Measurements from ENCODE around the gene ARHGAP28. TPM values are rescaled to one million over a fixed set of nuclear protein-coding genes. Genes with fewer than 3 reads are reported as not detected.

ARHGAP28 gene
- total RNA-seq, 1 experiment from 2014 or later: 0.41 TPM

DNA sequence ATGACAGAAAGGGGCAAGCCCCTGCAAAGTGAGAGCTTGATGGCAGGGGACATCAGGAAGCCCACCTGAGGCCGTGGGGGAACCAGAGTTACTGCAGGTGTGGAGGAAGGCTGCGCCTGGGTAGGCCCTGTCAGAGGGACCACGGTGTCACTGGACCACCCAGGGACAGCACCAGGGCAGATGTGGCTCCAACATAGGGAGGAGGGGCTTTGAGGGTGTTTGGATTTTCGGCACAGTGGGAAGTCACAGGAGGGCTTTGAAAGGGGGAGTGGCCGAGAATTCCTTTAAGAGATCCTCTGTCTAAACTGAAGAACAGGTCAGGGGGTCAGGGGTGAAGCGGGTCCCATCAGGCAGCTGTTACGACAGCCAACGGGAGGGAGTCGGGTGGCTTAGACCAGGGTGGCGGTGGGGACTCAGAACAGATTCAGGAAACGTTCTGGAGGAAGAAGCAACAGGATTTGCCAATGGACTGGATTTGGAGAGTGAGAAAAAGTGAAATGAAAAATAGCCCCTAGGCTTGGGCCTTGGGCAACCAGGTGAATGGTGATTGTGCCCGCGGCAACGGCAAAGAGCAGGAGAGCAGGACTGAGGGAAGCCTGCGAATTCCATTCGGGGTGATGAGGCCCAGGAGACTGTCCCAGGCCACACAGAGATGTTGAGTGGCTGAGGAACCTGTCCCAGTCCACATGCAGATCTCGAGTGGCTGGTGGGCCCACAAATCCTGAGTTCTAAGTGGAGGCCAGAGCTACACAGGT is 222.0 kb downstream of the ARHGAP28 start:
- no TSS peak for BruUV-seq (replicated peaks)
- POLR2A ChIA-PET: interaction anchor here (0.6 kb wide), 1 partner anchor 184 kb away, joined by 3 read pairs; no protein-coding TSS in a partner anchor

GRCh38 chr18:6954501-6954900 is 225.0 kb downstream of the ARHGAP28 start:
- H3K4me3 ChIP-seq (ENCODE audit: low read depth in 2 of 2, low read length in 2 of 2): no peak overlapping the region
- ATAC-seq: no peak
- BruUV-seq (replicated peaks): no TSS peak
- H3K36me3 ChIP-seq (ENCODE audit: control insufficient read depth, insufficient read depth, low read length): no peaks in the 10 kb centered on the region
- DNase-seq (ENCODE audit: low read depth, low spot score): no peak
- CTCF ChIA-PET: no interaction called here
- no peaks in the 10 kb centered on the region for H3K9me3 ChIP-seq (ENCODE audit: control insufficient read depth, insufficient read depth, low read depth, low read length)
- TF ChIP-seq, protein P1, sequence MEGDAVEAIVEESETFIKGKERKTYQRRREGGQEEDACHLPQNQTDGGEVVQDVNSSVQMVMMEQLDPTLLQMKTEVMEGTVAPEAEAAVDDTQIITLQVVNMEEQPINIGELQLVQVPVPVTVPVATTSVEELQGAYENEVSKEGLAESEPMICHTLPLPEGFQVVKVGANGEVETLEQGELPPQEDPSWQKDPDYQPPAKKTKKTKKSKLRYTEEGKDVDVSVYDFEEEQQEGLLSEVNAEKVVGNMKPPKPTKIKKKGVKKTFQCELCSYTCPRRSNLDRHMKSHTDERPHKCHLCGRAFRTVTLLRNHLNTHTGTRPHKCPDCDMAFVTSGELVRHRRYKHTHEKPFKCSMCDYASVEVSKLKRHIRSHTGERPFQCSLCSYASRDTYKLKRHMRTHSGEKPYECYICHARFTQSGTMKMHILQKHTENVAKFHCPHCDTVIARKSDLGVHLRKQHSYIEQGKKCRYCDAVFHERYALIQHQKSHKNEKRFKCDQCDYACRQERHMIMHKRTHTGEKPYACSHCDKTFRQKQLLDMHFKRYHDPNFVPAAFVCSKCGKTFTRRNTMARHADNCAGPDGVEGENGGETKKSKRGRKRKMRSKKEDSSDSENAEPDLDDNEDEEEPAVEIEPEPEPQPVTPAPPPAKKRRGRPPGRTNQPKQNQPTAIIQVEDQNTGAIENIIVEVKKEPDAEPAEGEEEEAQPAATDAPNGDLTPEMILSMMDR (IDR thresholded peaks at IDR 0.05): no peak
- TF ChIP-seq, protein P2, sequence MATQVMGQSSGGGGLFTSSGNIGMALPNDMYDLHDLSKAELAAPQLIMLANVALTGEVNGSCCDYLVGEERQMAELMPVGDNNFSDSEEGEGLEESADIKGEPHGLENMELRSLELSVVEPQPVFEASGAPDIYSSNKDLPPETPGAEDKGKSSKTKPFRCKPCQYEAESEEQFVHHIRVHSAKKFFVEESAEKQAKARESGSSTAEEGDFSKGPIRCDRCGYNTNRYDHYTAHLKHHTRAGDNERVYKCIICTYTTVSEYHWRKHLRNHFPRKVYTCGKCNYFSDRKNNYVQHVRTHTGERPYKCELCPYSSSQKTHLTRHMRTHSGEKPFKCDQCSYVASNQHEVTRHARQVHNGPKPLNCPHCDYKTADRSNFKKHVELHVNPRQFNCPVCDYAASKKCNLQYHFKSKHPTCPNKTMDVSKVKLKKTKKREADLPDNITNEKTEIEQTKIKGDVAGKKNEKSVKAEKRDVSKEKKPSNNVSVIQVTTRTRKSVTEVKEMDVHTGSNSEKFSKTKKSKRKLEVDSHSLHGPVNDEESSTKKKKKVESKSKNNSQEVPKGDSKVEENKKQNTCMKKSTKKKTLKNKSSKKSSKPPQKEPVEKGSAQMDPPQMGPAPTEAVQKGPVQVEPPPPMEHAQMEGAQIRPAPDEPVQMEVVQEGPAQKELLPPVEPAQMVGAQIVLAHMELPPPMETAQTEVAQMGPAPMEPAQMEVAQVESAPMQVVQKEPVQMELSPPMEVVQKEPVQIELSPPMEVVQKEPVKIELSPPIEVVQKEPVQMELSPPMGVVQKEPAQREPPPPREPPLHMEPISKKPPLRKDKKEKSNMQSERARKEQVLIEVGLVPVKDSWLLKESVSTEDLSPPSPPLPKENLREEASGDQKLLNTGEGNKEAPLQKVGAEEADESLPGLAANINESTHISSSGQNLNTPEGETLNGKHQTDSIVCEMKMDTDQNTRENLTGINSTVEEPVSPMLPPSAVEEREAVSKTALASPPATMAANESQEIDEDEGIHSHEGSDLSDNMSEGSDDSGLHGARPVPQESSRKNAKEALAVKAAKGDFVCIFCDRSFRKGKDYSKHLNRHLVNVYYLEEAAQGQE (IDR thresholded peaks at IDR 0.05; ENCODE audit: insufficient read depth in 1 of 2, low read depth in 2 of 2, low read length in 1 of 2): no peak
- TF ChIP-seq SIN3A (IDR thresholded peaks at IDR 0.05; ENCODE audit: borderline replicate concordance, insufficient read depth, low read depth, low read length): no peak
- in situ Hi-C loops (cut with HindIII; ENCODE audit: low pct_unique_long_range_greater_than_20kb, low sequenced_read_pairs): no loop called here
- no peak overlapping the region for H3K27ac ChIP-seq (ENCODE audit: low read length)
- no peaks in the 10 kb centered on the region for H3K4me1 ChIP-seq (ENCODE audit: control insufficient read depth, insufficient read depth, low read length)
- POLR2A ChIA-PET: no interaction called here
- intact Hi-C loops (cut with micrococcal nuclease; ENCODE audit: unreplicated experiment): no loop called here
- H3K27me3 ChIP-seq (ENCODE audit: control insufficient read depth, insufficient read depth, low read length): no peaks in the 10 kb centered on the region

More for the DNA sequence above, 222.0 kb downstream of the ARHGAP28 start:
- in situ Hi-C loops (cut with HindIII; ENCODE audit: low pct_unique_long_range_greater_than_20kb, low sequenced_read_pairs): no loop called here
- no peak overlapping the region for H3K4me3 ChIP-seq (ENCODE audit: low read depth in 2 of 2, low read length in 2 of 2)
- no peak overlapping the region for H3K27ac ChIP-seq (ENCODE audit: low read length)
- TF ChIP-seq POLR2AphosphoS5 (IDR thresholded peaks at IDR 0.05; ENCODE audit: low read depth, low read length) (no peak), SIN3A (IDR thresholded peaks at IDR 0.05; ENCODE audit: borderline replicate concordance, insufficient read depth, low read depth, low read length) (no peak), TCF7L2 (IDR thresholded peaks at IDR 0.05; ENCODE audit: low read depth, low read length) (no peak)
- TF ChIP-seq, protein P2 (IDR thresholded peaks at IDR 0.05; ENCODE audit: insufficient read depth in 1 of 2, low read depth in 2 of 2, low read length in 1 of 2): no peak
- TF ChIP-seq, protein P1 (IDR thresholded peaks at IDR 0.05): no peak
- intact Hi-C loops (cut with micrococcal nuclease; ENCODE audit: unreplicated experiment): no loop called here
- H3K36me3 ChIP-seq (ENCODE audit: control insufficient read depth, insufficient read depth, low read length): no peaks in the 10 kb centered on the region
- DNase-seq (ENCODE audit: low read depth, low spot score) (no peak), ATAC-seq (no peak)
- no peaks in the 10 kb centered on the region for H3K4me1 ChIP-seq (ENCODE audit: control insufficient read depth, insufficient read depth, low read length)
- no peaks in the 10 kb centered on the region for H3K27me3 ChIP-seq (ENCODE audit: control insufficient read depth, insufficient read depth, low read length)
- CTCF ChIA-PET: no interaction called here
- H3K9me3 ChIP-seq (ENCODE audit: control insufficient read depth, insufficient read depth, low read depth, low read length): no peaks in the 10 kb centered on the region
